OCI-M2 (cell line): ENCODE measurements around the gene NBPF12.
"Not testable (repeated sequence)": the region's sequence is repeated elsewhere in the genome, so short reads cannot be mapped to it uniquely, and the experiment has no call there.

Experiments used
- DNase-seq: peaks from one replicate; lab custom pipeline; 2025; ENCODE audit not compliant: unreplicated experiment; lab: John Stamatoyannopoulos, UW

Gene NBPF12

DNA sequence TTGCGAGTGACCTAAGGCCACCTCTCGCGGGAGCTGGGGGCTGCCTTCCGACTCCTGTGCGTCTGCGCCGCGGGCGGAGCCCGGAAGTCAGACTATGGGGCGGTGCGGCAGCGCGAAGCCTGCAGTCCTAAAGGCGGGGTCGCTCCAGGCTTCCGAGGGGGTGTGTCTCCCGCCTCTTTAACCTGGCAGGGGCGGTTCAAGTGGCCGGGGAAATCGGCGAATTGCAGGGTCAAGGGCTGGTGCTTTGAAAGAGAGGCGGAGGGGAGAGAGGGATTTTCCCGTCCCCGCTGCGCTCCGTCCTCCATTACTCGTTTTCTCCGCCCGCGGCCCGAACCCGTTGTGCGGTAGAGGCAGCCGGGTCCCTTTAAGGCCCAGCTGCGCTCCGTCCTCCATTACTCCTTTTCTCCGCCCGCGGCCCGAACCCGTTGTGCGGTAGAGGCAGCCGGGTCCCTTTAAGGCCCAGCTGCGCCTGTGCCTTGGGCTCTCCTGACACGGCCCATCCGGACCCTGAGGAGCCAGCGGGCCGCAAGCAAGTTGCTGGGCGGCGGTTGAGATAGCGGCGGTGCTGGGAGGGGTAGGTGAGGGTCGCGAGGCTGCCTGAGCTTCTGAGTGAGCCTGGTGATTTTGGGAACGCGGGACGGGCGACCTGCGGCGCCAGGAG is at the start of gene NBPF12:
Gene NBPF12 (plus strand): TSS at position 83 of the 661 bp plus-strand sequence. CDS start 21,820 bp downstream, outside the sequence.
- DNase-seq = not testable (repeated sequence)

DNA sequence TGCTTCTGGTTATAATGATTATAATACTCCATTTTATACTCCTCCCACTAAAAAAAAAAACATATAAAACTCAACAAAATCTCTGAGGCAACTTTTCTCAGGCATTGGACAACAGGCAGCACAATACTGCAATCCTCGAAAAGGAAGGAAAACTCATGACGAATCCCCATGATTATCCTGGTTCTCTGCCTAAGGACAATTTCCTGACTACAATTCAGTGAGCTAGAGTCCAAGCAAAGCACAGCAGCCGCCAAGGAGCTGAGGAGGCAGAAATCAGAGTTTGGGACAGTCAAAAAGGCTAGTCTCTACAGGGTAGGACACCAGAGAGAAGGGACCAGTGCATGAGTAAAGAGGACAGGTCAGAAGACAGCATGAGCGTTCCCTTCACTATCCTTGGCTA is 46.8 kb upstream of the NBPF12 start:
- DNase-seq = not testable (repeated sequence)

- DNase-seq = not testable (repeated sequence)
These were observed 45.8 kb upstream of the NBPF12 start for GRCh38 chr1:146892331-146892730.

DNA sequence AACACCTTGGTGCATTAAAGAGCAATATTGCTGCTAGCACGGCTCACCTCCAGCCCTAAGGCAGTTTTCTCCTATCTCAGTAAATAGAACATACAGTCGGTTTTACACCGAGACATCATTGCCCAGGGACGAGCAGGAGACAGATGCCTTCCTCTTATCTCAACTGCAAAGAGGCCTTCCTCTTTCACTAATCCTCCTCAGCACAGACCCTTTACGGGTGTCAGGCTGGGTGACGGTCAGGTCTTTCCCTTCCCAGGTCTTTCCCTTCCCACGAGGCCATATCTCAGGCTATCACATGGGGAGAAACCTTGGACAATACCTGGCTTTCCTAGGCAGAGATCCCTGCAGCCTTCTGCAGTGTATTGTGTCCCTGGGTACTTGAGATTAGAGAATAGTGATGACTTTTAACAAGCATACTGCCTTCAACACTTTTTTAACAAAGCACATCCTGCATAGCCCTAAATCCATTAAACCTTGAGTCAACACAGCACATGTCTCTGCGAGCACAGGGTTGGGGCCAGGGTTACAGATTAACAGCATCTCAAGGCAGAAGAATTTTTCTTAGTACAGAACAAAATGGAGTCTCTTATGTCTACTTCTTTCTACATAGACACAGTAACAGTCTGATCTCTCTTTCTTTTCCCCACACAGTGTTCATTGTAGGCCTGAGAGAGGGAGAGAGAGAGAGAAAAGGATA is 30.4 kb upstream of the NBPF12 start:
- DNase-seq = not testable (repeated sequence)

GRCh38 chr1:146912975-146913374 is 25.1 kb upstream of the NBPF12 start:
- DNase-seq = not testable (repeated sequence)

DNA sequence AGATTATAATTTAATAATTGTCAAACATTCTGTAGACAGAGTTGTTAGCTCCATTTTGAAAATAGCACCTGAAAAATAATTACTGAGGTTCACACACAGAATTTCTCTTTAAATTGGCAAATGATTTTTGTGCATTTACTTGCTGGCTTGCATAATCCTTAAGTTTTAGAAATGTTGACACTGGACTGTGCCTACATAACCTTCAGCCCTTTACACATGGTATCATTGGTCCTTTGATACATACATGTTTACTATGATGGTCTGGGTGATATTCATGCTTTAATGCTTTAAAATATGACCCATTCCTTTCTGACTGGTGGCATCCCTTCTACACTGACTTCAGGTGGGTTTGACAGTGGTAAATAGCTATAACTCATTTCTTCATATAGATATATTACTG is 17.3 kb upstream of the NBPF12 start:
- not testable (repeated sequence) for DNase-seq

- not testable (repeated sequence) for DNase-seq
These were observed 15.5 kb upstream of the NBPF12 start for GRCh38 chr1:146922614-146923013.

DNA sequence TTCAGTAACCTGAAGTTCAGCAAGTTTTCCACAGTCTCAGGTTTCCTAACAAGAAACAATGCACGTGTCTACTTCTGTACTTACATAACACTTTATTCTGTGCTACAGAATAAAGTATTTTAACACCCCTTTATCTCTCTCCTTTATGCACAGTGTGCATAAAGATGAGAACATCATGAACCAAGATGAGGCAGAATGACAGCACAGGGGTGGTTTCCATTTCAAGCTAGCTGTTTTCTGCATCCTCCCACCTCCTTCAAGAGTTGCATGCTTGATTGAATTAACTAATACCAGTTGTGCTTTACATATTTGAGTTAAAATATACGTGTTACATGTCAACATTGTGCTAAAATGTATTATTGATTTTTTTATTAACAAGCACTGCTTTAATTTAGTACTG is 14.0 kb upstream of the NBPF12 start:
- not testable (repeated sequence) for DNase-seq

DNA sequence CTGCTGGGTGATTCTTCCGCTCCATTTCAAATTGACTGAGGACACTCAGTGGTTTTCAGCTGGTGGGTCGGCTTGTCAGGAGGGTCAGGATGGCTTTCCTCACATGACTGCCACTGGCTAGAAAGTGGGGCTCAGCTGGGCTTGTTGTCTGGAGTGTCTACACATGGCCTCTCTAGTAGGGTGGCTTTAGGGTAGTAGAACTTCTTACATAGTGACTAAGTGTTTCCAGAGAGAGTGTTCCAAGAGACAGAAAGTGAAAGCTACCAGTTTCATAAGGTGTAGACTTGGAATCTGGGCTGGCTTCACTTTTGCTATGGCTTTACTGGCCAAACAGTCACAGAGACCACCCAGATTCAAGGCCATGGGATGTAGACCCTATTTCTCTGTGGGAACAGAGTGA is 11.7 kb upstream of the NBPF12 start:
- not testable (repeated sequence) for DNase-seq

GRCh38 chr1:146930225-146930624 is 7.9 kb upstream of the NBPF12 start:
- DNase-seq = not testable (repeated sequence)

GRCh38 chr1:146934390-146935223 is 3.5 kb upstream of the NBPF12 start:
- DNase-seq = not testable (repeated sequence)

- not testable (repeated sequence) for DNase-seq
These were observed 662 bp upstream of the NBPF12 start for GRCh38 chr1:146937462-146937861.

- DNase-seq = not testable (repeated sequence)
These were observed 1.0 kb downstream of the NBPF12 start for GRCh38 chr1:146938927-146939786.

- not testable (repeated sequence) for DNase-seq
These were observed 2.2 kb downstream of the NBPF12 start for GRCh38 chr1:146940293-146940692.

DNA sequence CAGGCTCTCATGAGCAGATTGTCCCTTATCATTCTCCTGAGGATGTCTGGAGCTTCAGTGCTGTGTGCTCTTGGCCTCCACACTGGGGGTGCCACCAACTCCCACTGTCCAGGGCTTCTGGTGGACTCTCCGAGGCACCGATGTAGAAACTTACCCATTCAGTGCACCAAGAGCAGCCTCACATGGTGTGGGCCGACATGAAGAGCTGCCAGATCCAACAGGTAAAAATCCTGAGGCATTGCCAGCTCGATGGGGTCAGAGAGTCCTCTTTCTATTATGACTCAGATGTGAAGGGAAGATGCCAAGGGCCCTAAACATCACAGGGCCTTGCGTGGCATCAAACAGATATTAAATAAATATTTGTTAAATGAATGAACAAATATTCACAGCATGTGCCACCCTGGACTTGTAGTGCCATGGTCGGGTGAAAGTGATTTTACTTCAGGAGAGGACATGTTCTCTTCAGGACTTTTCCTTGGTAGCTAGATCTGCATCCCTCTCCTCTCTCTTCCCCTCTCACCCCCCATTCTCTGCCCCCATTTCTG is 5.3 kb downstream of the NBPF12 start:
- not testable (repeated sequence) for DNase-seq

- DNase-seq = not testable (repeated sequence)
These were observed 10.0 kb downstream of the NBPF12 start for GRCh38 chr1:146948127-146948526.

DNA sequence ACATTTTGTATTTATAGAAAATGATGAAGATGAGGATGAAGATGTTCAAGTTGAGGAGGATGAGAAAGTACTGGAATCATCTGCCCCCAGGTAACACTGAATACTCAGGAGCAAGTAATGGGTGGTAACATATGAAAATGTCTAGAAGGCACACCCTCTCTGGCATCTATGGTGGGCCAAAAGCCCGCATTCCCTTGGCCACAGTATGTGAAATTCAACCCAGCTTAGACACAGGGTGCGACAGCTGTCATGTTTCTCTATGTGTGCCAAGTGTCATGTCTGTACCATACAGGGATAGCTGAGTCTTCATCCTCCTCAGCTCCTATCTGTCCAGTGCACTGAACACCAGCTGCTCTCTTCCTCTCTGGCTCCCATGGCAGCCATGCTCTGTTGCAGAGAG is 26.2 kb downstream of the NBPF12 start:
- not testable (repeated sequence) for DNase-seq

GRCh38 chr1:146966351-146966750 is 28.2 kb downstream of the NBPF12 start:
- not testable (repeated sequence) for DNase-seq

GRCh38 chr1:146970656-146971055 is 32.5 kb downstream of the NBPF12 start:
- not testable (repeated sequence) for DNase-seq

DNA sequence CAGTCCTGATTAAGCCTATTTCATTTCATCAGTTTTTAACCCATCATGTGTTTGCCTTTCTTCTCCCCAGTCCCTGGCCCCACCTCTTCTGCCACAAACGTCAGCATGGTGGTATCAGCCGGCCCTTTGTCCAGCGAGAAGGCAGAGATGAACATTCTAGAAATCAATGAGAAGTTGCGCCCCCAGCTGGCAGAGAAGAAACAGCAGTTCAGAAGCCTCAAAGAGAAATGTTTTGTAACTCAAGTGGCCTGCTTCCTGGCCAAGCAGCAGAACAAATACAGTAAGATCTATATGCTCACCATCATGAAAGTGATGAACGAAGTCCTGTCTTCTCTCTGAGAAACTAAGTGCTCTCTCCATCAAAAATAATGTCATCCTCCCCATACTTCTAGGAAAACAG is 34.6 kb downstream of the NBPF12 start:
- not testable (repeated sequence) for DNase-seq
